ENCODE data around the gene LEKR1.
"Not testable (repeated sequence)": the region's sequence is repeated elsewhere in the genome, so short reads cannot be mapped to it uniquely, and the experiment has no call there.

The LEKR1 gene

GRCh38 chr3:156873906-156874305 lies 47.8 kb downstream of the LEKR1 start:
- no CpG with 5 or more reads among the region's 1 CpG for WGBS, 2 experiments (ENCODE audit: insufficient coverage in 2 of 2)
- no peaks in the 10 kb centered on the region for H3K36me3 ChIP-seq (ENCODE audit: control insufficient read depth, insufficient read depth, low read length)
- H3K9me3 ChIP-seq (ENCODE audit: control insufficient read depth, low read length) = peaks cover 11% of the 10 kb centered on the region
- H3K4me3 ChIP-seq (ENCODE audit: extremely low read depth, insufficient read depth, low read length, poor library complexity, severe bottlenecking) = no peak overlapping the region
- no peak overlapping the region for H3K27ac ChIP-seq (ENCODE audit: low read depth, low read length, severe bottlenecking)
- H3K4me1 ChIP-seq (ENCODE audit: control insufficient read depth, insufficient read depth, low read length, poor library complexity, severe bottlenecking) = no peaks in the 10 kb centered on the region

GRCh38 chr3:156879491-156879890 lies 53.3 kb downstream of the LEKR1 start:
- not testable (repeated sequence) for H3K36me3 ChIP-seq (ENCODE audit: control insufficient read depth, insufficient read depth, low read length); H3K4me3 ChIP-seq (ENCODE audit: extremely low read depth, insufficient read depth, low read length, poor library complexity, severe bottlenecking); H3K4me1 ChIP-seq (ENCODE audit: control insufficient read depth, insufficient read depth, low read length, poor library complexity, severe bottlenecking); H3K27ac ChIP-seq (ENCODE audit: low read depth, low read length, severe bottlenecking)
- WGBS, 2 experiments (ENCODE audit: insufficient coverage in 2 of 2) = 84 to 93% methylated on average over 3 of the region's 3 CpGs
- peaks cover 22% of the 10 kb centered on the region for H3K9me3 ChIP-seq (ENCODE audit: control insufficient read depth, low read length)

GRCh38 chr3:156885761-156886160 lies 59.6 kb downstream of the LEKR1 start:
- Histone ChIP-seq H3K4me3 (ENCODE audit: extremely low read depth, insufficient read depth, low read length, poor library complexity, severe bottlenecking) (no peak overlapping the region), H3K9me3 (ENCODE audit: control insufficient read depth, low read length) (no peaks in the 10 kb centered on the region), H3K27ac (ENCODE audit: low read depth, low read length, severe bottlenecking) (no peak overlapping the region), H3K4me1 (ENCODE audit: control insufficient read depth, insufficient read depth, low read length, poor library complexity, severe bottlenecking) (no peaks in the 10 kb centered on the region), H3K36me3 (ENCODE audit: control insufficient read depth, insufficient read depth, low read length) (no peaks in the 10 kb centered on the region)
- WGBS, 2 experiments (ENCODE audit: insufficient coverage in 2 of 2) = 100% methylated on average over 1 of the region's 1 CpG; no CpG with 5 or more reads in 1 of the 2 experiments

- Histone ChIP-seq H3K4me3 (ENCODE audit: extremely low read depth, insufficient read depth, low read length, poor library complexity, severe bottlenecking) (no peak overlapping the region), H3K9me3 (ENCODE audit: control insufficient read depth, low read length) (no peaks in the 10 kb centered on the region), H3K27ac (ENCODE audit: low read depth, low read length, severe bottlenecking) (peak overlapping the region; percentile 47), H3K36me3 (ENCODE audit: control insufficient read depth, insufficient read depth, low read length) (no peaks in the 10 kb centered on the region), H3K4me1 (ENCODE audit: control insufficient read depth, insufficient read depth, low read length, poor library complexity, severe bottlenecking) (peaks cover 12% of the 10 kb centered on the region)
- WGBS, 2 experiments (ENCODE audit: insufficient coverage in 2 of 2) = no CpG with 5 or more reads among the region's 2 CpGs
Measured at GRCh38 chr3:156888176-156888575, 62.0 kb downstream of the LEKR1 start.

GRCh38 chr3:156888576-156888975 lies 62.4 kb downstream of the LEKR1 start:
- H3K4me1 ChIP-seq (ENCODE audit: control insufficient read depth, insufficient read depth, low read length, poor library complexity, severe bottlenecking) = peaks cover 12% of the 10 kb centered on the region
- peaks cover under 1% of the 10 kb centered on the region for H3K9me3 ChIP-seq (ENCODE audit: control insufficient read depth, low read length)
- WGBS, 2 experiments (ENCODE audit: insufficient coverage in 2 of 2) = 50 to 83% methylated on average over 1 of the region's 1 CpG
- H3K27ac ChIP-seq (ENCODE audit: low read depth, low read length, severe bottlenecking) = peak overlapping the region; percentile 47
- H3K36me3 ChIP-seq (ENCODE audit: control insufficient read depth, insufficient read depth, low read length) = no peaks in the 10 kb centered on the region
- no peak overlapping the region for H3K4me3 ChIP-seq (ENCODE audit: extremely low read depth, insufficient read depth, low read length, poor library complexity, severe bottlenecking)

GRCh38 chr3:156892701-156893100 lies 66.5 kb downstream of the LEKR1 start:
- Histone ChIP-seq H3K4me3 (ENCODE audit: extremely low read depth, insufficient read depth, low read length, poor library complexity, severe bottlenecking) (no peak overlapping the region), H3K36me3 (ENCODE audit: control insufficient read depth, insufficient read depth, low read length) (no peaks in the 10 kb centered on the region)
- WGBS, 2 experiments (ENCODE audit: insufficient coverage in 2 of 2) = 67 to 92% methylated on average over 1 of the region's 1 CpG

GRCh38 chr3:156895374-156895773 lies 69.2 kb downstream of the LEKR1 start:
- not testable (repeated sequence) for H3K4me3 ChIP-seq (ENCODE audit: extremely low read depth, insufficient read depth, low read length, poor library complexity, severe bottlenecking); H3K27ac ChIP-seq (ENCODE audit: low read depth, low read length, severe bottlenecking); H3K36me3 ChIP-seq (ENCODE audit: control insufficient read depth, insufficient read depth, low read length)
- Histone ChIP-seq H3K4me1 (ENCODE audit: control insufficient read depth, insufficient read depth, low read length, poor library complexity, severe bottlenecking) (peaks cover 20% of the 10 kb centered on the region), H3K9me3 (ENCODE audit: control insufficient read depth, low read length) (peaks cover 17% of the 10 kb centered on the region)
- no CpG with 5 or more reads among the region's 1 CpG for WGBS, 2 experiments (ENCODE audit: insufficient coverage in 2 of 2)

More at GRCh38 chr3:156892701-156893100, 66.5 kb downstream of the LEKR1 start:
- H3K9me3 ChIP-seq (ENCODE audit: control insufficient read depth, low read length) = peaks cover 17% of the 10 kb centered on the region
- peak overlapping the region; percentile 71 for H3K27ac ChIP-seq (ENCODE audit: low read depth, low read length, severe bottlenecking)
- H3K4me1 ChIP-seq (ENCODE audit: control insufficient read depth, insufficient read depth, low read length, poor library complexity, severe bottlenecking) = peaks cover 12% of the 10 kb centered on the region

- H3K27ac ChIP-seq (ENCODE audit: low read depth, low read length, severe bottlenecking); H3K36me3 ChIP-seq (ENCODE audit: control insufficient read depth, insufficient read depth, low read length); H3K4me3 ChIP-seq (ENCODE audit: extremely low read depth, insufficient read depth, low read length, poor library complexity, severe bottlenecking): not testable (repeated sequence)
- Histone ChIP-seq H3K4me1 (ENCODE audit: control insufficient read depth, insufficient read depth, low read length, poor library complexity, severe bottlenecking) (peaks cover 11% of the 10 kb centered on the region), H3K9me3 (ENCODE audit: control insufficient read depth, low read length) (peaks cover 17% of the 10 kb centered on the region)
- WGBS, 2 experiments (ENCODE audit: insufficient coverage in 2 of 2) = 50 to 67% methylated on average over 1 of the region's 1 CpG
Measured at GRCh38 chr3:156897851-156898250, 71.7 kb downstream of the LEKR1 start.

GRCh38 chr3:156898296-156898880 lies 72.2 kb downstream of the LEKR1 start:
- Histone ChIP-seq H3K9me3 (ENCODE audit: control insufficient read depth, low read length) (peaks cover 17% of the 10 kb centered on the region), H3K4me1 (ENCODE audit: control insufficient read depth, insufficient read depth, low read length, poor library complexity, severe bottlenecking) (peaks cover 8% of the 10 kb centered on the region), H3K27ac (ENCODE audit: low read depth, low read length, severe bottlenecking) (peak overlapping the region; percentile 0), H3K4me3 (ENCODE audit: extremely low read depth, insufficient read depth, low read length, poor library complexity, severe bottlenecking) (no peak overlapping the region), H3K36me3 (ENCODE audit: control insufficient read depth, insufficient read depth, low read length) (no peaks in the 10 kb centered on the region)
- WGBS, 2 experiments (ENCODE audit: insufficient coverage in 2 of 2) = 40 to 79% methylated on average over 1 to 3 of the region's 5 CpGs

GRCh38 chr3:156899951-156900350 lies 73.8 kb downstream of the LEKR1 start:
- Histone ChIP-seq H3K36me3 (ENCODE audit: control insufficient read depth, insufficient read depth, low read length) (no peaks in the 10 kb centered on the region), H3K4me1 (ENCODE audit: control insufficient read depth, insufficient read depth, low read length, poor library complexity, severe bottlenecking) (peaks cover 8% of the 10 kb centered on the region), H3K27ac (ENCODE audit: low read depth, low read length, severe bottlenecking) (no peak overlapping the region), H3K9me3 (ENCODE audit: control insufficient read depth, low read length) (peaks cover 7% of the 10 kb centered on the region), H3K4me3 (ENCODE audit: extremely low read depth, insufficient read depth, low read length, poor library complexity, severe bottlenecking) (no peak overlapping the region)
- WGBS, 2 experiments (ENCODE audit: insufficient coverage in 2 of 2) = no CpG with 5 or more reads among the region's 1 CpG

GRCh38 chr3:156902916-156903315 lies 76.8 kb downstream of the LEKR1 start:
- Histone ChIP-seq H3K4me1 (ENCODE audit: control insufficient read depth, insufficient read depth, low read length, poor library complexity, severe bottlenecking) (peaks cover 8% of the 10 kb centered on the region), H3K9me3 (ENCODE audit: control insufficient read depth, low read length) (no peaks in the 10 kb centered on the region), H3K27ac (ENCODE audit: low read depth, low read length, severe bottlenecking) (no peak overlapping the region), H3K4me3 (ENCODE audit: extremely low read depth, insufficient read depth, low read length, poor library complexity, severe bottlenecking) (no peak overlapping the region), H3K36me3 (ENCODE audit: control insufficient read depth, insufficient read depth, low read length) (no peaks in the 10 kb centered on the region)

Data from mesodermal cell (in vitro differentiated cells).